ENCODE measurements around the gene ARGLU1.

DNA sequence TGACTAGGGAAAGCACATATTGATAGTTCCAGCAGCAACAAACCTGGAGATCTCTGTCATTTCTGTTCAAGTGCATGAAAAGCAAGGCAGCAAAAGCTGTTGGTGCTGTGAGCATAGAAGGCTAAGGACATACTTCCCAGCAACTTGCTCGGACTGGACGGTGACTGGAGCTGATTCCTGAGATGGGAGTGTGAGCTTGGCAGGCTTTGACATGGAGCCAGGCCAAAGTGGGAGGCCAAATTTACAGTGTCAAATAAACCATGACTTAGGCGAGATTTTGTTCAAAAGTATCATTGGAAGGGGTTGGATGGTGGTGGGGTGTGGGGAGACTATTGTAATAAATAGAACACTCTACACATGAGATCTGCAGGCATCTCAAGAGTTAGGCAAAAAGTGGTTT, 5.9 kb upstream of the ARGLU1 start:
- no peak for TF ChIP-seq POLR2A (IDR thresholded peaks at IDR 0.05)
- TF ChIP-seq, protein P1, sequence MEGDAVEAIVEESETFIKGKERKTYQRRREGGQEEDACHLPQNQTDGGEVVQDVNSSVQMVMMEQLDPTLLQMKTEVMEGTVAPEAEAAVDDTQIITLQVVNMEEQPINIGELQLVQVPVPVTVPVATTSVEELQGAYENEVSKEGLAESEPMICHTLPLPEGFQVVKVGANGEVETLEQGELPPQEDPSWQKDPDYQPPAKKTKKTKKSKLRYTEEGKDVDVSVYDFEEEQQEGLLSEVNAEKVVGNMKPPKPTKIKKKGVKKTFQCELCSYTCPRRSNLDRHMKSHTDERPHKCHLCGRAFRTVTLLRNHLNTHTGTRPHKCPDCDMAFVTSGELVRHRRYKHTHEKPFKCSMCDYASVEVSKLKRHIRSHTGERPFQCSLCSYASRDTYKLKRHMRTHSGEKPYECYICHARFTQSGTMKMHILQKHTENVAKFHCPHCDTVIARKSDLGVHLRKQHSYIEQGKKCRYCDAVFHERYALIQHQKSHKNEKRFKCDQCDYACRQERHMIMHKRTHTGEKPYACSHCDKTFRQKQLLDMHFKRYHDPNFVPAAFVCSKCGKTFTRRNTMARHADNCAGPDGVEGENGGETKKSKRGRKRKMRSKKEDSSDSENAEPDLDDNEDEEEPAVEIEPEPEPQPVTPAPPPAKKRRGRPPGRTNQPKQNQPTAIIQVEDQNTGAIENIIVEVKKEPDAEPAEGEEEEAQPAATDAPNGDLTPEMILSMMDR (IDR thresholded peaks at IDR 0.05 in 4 of 5, conservative IDR thresholded peaks at IDR 0.05 in 1 of 5), result no peak

Data from gastrocnemius medialis (tissue), 4 donors.